GM19238 (cell line): ENCODE results near the gene CCAR1.
"Not testable (repeated sequence)": the region's sequence is repeated elsewhere in the genome, so short reads cannot be mapped to it uniquely, and the experiment has no call there.

Experiments used
- DNase-seq: peaks from one replicate; pipeline ENCODE4 v3.0.0; 2011; ENCODE audit warnings: low spot score; ENCODE audit not compliant: insufficient read length

Gene CCAR1

GRCh38 chr10:68828083-68828601 is 107.1 kb downstream of the CCAR1 start:
- not testable (repeated sequence) for DNase-seq

- DNase-seq = no peak
These were observed 107.8 kb downstream of the CCAR1 start for GRCh38 chr10:68828833-68829232.

- no peak for DNase-seq
These were observed 108.5 kb downstream of the CCAR1 start for GRCh38 chr10:68829521-68829920.

- DNase-seq = no peak
These were observed 108.9 kb downstream of the CCAR1 start for GRCh38 chr10:68829952-68830351.

DNA sequence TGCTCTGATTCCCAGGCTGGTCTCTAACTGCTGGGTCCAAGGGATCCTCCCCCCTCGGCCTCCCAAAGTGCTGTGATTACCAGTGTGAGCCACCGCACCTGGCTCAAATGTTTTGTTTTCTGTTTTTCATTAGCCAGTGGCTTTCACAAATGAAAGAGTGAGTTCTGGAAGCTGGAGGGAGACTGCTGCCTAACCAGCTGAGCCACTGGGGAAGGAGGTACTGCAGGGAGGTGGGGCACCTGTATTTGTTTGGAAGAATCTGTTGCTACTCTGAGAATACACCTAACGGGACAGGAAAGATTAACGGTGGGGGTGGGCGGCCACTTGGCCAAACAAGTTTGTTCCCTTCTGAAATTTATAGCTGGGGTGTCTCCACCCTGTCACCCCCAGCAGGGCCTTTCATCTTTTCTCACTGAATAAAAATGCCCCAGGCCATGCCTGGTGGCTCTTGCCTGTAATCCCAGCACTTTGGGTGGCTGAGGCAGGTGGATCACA is 111.0 kb downstream of the CCAR1 start:
- DNase-seq = no peak

DNA sequence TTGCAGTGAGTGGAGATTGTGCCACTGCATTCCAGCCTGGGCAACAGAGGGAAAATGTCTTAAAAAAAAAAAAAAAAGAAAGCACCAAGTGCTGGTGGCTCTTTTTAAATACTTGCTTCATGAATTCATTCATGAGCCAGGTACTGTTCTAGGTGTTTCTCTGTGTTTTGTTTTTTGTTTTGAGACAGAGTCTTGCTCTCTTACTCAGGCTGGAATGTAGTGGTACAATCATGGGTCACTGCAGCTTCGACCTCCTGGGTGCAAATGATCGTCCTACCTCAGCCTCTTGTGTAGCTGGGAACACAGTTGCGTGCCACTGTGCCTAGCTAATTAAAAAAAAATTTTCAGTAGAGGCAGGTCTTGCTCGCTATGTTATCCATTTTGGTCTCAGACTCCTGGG is 111.6 kb downstream of the CCAR1 start:
- DNase-seq = no peak

GRCh38 chr10:68837626-68838322 is 116.7 kb downstream of the CCAR1 start:
- DNase-seq = no peak

- DNase-seq = not testable (repeated sequence)
These were observed 119.6 kb downstream of the CCAR1 start for GRCh38 chr10:68840650-68841049.
